ENCODE measurements around the gene RYR2.

DNA sequence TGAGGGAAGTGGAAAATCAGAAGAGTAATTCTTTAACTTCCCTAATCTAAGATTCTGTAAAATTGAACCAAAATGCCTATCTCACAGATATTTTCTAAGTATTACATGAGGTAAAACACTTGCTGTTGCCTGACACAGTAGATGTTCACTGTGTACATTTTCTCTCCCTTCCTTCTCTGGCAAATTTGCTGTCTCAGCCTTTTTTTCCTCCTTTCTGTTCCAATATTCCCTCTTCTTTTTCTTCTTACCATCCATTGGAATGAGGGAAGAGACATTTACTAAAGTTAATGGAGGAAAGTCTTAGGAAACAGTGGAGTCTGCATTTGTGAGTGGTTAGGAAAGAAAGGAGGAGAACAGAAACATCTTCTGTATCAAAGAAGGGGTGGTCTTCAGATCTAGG lies 608.8 kb downstream of the RYR2 start:
- TF ChIP-seq, protein P1, sequence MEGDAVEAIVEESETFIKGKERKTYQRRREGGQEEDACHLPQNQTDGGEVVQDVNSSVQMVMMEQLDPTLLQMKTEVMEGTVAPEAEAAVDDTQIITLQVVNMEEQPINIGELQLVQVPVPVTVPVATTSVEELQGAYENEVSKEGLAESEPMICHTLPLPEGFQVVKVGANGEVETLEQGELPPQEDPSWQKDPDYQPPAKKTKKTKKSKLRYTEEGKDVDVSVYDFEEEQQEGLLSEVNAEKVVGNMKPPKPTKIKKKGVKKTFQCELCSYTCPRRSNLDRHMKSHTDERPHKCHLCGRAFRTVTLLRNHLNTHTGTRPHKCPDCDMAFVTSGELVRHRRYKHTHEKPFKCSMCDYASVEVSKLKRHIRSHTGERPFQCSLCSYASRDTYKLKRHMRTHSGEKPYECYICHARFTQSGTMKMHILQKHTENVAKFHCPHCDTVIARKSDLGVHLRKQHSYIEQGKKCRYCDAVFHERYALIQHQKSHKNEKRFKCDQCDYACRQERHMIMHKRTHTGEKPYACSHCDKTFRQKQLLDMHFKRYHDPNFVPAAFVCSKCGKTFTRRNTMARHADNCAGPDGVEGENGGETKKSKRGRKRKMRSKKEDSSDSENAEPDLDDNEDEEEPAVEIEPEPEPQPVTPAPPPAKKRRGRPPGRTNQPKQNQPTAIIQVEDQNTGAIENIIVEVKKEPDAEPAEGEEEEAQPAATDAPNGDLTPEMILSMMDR (IDR thresholded peaks at IDR 0.05) = no peak
- TF ChIP-seq POLR2A (IDR thresholded peaks at IDR 0.05) (no peak), EP300 (IDR thresholded peaks at IDR 0.05; ENCODE audit: low read depth) (no peak), POLR2AphosphoS5 (IDR thresholded peaks at IDR 0.05) (no peak)
